ENCODE results near the gene CX3CL1.

DNA sequence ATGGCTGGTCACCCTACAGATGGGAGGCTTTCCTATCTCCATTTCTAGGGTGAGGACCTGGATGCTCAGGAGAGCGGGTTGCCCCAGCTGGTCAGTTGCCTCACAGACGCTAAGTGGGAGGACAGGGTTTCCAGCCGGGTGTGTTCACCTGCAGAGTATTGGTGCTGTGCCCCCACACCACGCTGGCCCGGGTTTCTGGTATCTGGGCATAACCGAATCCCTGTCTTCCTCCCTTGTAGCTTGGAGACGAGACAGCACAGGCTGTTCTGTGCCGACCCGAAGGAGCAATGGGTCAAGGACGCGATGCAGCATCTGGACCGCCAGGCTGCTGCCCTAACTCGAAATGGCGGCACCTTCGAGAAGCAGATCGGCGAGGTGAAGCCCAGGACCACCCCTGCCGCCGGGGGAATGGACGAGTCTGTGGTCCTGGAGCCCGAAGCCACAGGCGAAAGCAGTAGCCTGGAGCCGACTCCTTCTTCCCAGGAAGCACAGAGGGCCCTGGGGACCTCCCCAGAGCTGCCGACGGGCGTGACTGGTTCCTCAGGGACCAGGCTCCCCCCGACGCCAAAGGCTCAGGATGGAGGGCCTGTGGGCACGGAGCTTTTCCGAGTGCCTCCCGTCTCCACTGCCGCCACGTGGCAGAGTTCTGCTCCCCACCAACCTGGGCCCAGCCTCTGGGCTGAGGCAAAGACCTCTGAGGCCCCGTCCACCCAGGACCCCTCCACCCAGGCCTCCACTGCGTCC is 9.7 kb downstream of the CX3CL1 start:
- TF ChIP-seq, protein P1, sequence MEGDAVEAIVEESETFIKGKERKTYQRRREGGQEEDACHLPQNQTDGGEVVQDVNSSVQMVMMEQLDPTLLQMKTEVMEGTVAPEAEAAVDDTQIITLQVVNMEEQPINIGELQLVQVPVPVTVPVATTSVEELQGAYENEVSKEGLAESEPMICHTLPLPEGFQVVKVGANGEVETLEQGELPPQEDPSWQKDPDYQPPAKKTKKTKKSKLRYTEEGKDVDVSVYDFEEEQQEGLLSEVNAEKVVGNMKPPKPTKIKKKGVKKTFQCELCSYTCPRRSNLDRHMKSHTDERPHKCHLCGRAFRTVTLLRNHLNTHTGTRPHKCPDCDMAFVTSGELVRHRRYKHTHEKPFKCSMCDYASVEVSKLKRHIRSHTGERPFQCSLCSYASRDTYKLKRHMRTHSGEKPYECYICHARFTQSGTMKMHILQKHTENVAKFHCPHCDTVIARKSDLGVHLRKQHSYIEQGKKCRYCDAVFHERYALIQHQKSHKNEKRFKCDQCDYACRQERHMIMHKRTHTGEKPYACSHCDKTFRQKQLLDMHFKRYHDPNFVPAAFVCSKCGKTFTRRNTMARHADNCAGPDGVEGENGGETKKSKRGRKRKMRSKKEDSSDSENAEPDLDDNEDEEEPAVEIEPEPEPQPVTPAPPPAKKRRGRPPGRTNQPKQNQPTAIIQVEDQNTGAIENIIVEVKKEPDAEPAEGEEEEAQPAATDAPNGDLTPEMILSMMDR (IDR thresholded peaks at IDR 0.05; ENCODE audit: borderline replicate concordance, extremely low read depth, low read length, poor library complexity, severe bottlenecking): no peak
- TF ChIP-seq EZH2 (IDR thresholded peaks at IDR 0.05; ENCODE audit: borderline replicate concordance, low read depth, low read length, severe bottlenecking): no peak

All from DND-41 (cell line).